Lower lobe of right lung (tissue), 2 donors: Measurements from ENCODE around the gene MEA1. TPM values are rescaled to one million over a fixed set of nuclear protein-coding genes. Genes with fewer than 3 reads are reported as not detected.

Experiments used
- ATAC-seq, 2 donors: fragments of 200-7000 bp; cut with Tn5 transposase; one replicate each; pipeline ENCODE4 v1.9.1; 2020 to 2022; ENCODE audit warnings: mild to moderate bottlenecking in 2 of 2, moderate library complexity in 2 of 2
- DNase-seq: peaks from one replicate; pipeline ENCODE4 v3.0.0-alpha.2; 2020
- H3K27ac ChIP-seq: fragments of 200-600 bp; one replicate; pipeline ENCODE4 v1.8.0; 2022
- H3K27me3 ChIP-seq: fragments of 200-600 bp; one replicate; pipeline ENCODE4 v1.8.0; 2022; ENCODE audit warnings: low read depth
- H3K36me3 ChIP-seq: fragments of 200-600 bp; one replicate; pipeline ENCODE4 v1.8.0; 2022; ENCODE audit warnings: mild to moderate bottlenecking
- H3K4me1 ChIP-seq: fragments of 200-600 bp; one replicate; pipeline ENCODE4 v1.8.0; 2022
- H3K4me3 ChIP-seq: fragments of 200-600 bp; one replicate; pipeline ENCODE4 v1.8.0; 2022; ENCODE audit warnings: mild to moderate bottlenecking
- H3K9me3 ChIP-seq: fragments of 200-600 bp; one replicate; pipeline ENCODE4 v1.8.0; 2022
- CTCF ChIP-seq: fragments of 200-600 bp; IDR thresholded peaks from one replicate; pipeline ENCODE4 v1.8.0; 2022; ENCODE audit warnings: antibody characterized with exemption, mild to moderate bottlenecking
- intact Hi-C: fragments of 100-400 bp; cut with DNase I; formaldehyde crosslinking; loops from one replicate; pipeline ENCODE4 v1.11.0; 2022
- total RNA-seq: library from RNA; stranded (reverse); fragmentation: NEBNext Ultra II Directional; extraction: Animal tissue kit (Norgen Biotek cat#: 25700); gene quantifications from one replicate; pipeline ENCODE4 v1.2.1, GENCODE V29; 2021
- donor health status: DM: no; HTN: yes; CAD: no; lungs with severe emphysema.

The MEA1 gene
- total RNA-seq, 1 donor from 2014 or later = 44.8 TPM

GRCh38 chr6:42968783-42969182, 45.0 kb downstream of the MEA1 start:
- peaks cover 65% of the 10 kb centered on the region for H3K36me3 ChIP-seq

GRCh38 chr6:42968126-42968701, 45.5 kb downstream of the MEA1 start:
- H3K4me1 ChIP-seq = no peaks in the 10 kb centered on the region
- H3K9me3 ChIP-seq = no peaks in the 10 kb centered on the region
- DNase-seq (no peak), ATAC-seq (no peak)
- peaks cover 66% of the 10 kb centered on the region for H3K36me3 ChIP-seq
- intact Hi-C loops = no loop called here
- H3K4me3 ChIP-seq = no peak overlapping the region
- H3K27ac ChIP-seq = no peak overlapping the region
- TF ChIP-seq CTCF = no peak
- no peaks in the 10 kb centered on the region for H3K27me3 ChIP-seq

More at GRCh38 chr6:42968783-42969182, 45.0 kb downstream of the MEA1 start:
- H3K9me3 ChIP-seq = no peaks in the 10 kb centered on the region
- H3K27ac ChIP-seq = no peak overlapping the region
- intact Hi-C loops = no loop called here
- H3K4me1 ChIP-seq = no peaks in the 10 kb centered on the region
- no peak overlapping the region for H3K4me3 ChIP-seq
- no peak for TF ChIP-seq CTCF
- H3K27me3 ChIP-seq = no peaks in the 10 kb centered on the region
- ATAC-seq = no peak
- no peak for DNase-seq

DNA sequence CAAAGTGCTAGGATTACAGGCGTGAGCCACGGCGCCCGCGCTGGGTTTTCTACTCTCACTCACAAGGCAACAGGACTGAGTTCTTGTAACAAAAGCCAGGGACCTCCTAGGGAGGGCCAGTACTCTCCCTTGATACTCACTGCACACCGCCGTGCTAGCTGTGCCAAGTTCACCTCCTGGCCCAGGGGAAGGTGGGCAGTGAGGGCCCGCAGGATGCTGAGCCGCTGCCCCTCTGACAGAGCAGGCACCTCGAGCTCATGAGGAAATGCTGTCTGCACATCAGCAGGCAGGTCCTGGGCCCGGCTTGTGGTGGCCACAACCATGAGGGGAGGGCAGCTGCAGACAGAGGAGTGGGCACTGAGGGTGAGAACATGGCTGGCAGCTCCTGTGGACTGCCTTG, 46.5 kb downstream of the MEA1 start:
- Histone ChIP-seq H3K9me3 (no peaks in the 10 kb centered on the region), H3K36me3 (peaks cover 68% of the 10 kb centered on the region)
- intact Hi-C loops = no loop called here

DNA sequence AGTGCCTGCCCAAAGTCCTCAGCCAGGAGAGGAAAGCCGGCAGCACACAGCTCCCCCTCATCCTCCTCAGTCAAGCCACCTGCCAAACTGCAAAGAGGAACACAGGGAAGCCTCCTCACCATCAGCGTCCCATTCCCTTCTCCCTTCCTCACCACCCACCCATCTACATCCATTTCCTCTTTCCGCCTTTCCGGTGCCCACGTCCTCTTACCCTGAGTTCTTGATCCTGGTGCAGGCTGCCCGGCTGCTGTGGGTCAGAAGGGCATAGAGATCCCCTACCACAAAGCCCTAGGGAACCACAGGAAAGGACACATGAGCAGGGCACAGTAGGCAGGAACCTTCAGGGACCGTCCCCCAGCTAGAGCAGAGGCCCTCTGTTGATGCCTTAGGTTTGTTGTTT, 47.2 kb downstream of the MEA1 start:
- Histone ChIP-seq H3K4me3 (no peak overlapping the region), H3K27ac (no peak overlapping the region), H3K27me3 (no peaks in the 10 kb centered on the region), H3K36me3 (peaks cover 68% of the 10 kb centered on the region), H3K9me3 (no peaks in the 10 kb centered on the region), H3K4me1 (no peaks in the 10 kb centered on the region)
- TF ChIP-seq CTCF = no peak
- DNase-seq (no peak), ATAC-seq (no peak)
- intact Hi-C loops = no loop called here

More for the DNA sequence above, 46.5 kb downstream of the MEA1 start:
- H3K27me3 ChIP-seq = no peaks in the 10 kb centered on the region
- no peaks in the 10 kb centered on the region for H3K4me1 ChIP-seq
- no peak for ATAC-seq
- no peak for DNase-seq
- no peak for TF ChIP-seq CTCF
- no peak overlapping the region for H3K4me3 ChIP-seq
- no peak overlapping the region for H3K27ac ChIP-seq

GRCh38 chr6:42963855-42964605, 49.7 kb downstream of the MEA1 start:
- no peak overlapping the region for H3K4me3 ChIP-seq
- H3K27ac ChIP-seq = no peak overlapping the region
- H3K4me1 ChIP-seq = peaks cover 19% of the 10 kb centered on the region
- ATAC-seq (no peak), DNase-seq (no peak)
- no peaks in the 10 kb centered on the region for H3K27me3 ChIP-seq
- H3K9me3 ChIP-seq = no peaks in the 10 kb centered on the region
- intact Hi-C loops = no loop called here
- no peak for TF ChIP-seq CTCF
- peaks cover 60% of the 10 kb centered on the region for H3K36me3 ChIP-seq
